GM19328 (cell line): ENCODE data around the gene KCNH1.

Experiments used
- ATAC-seq: cut with Tn5 transposase; IDR thresholded peaks from one replicate; pipeline ENCODE4 v1.9.1; 2021; ENCODE audit warnings: mild to moderate bottlenecking, moderate library complexity; ENCODE audit not compliant: unreplicated experiment

Gene KCNH1

DNA sequence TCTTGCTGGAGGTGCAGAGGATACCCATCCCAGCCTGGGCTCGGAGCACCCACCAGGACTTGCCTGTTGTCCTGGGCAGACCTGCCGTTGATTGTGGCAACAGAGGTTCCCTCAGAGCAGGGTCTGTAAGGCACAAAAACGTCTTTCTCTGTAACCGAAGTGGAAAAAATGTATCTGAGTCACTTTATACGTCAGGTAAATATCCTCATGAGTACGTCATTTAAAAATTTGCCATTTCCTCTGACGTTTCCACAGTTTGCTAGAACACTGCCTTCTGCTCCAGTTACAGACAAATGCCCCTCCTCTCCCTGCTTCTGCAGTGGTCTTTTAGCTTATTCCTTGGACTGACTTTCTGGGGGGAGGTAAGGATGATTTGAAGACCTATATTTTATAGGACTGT, 478.4 kb downstream of the KCNH1 start:
- no peak for ATAC-seq

GRCh38 chr1:210654176-210654981, 479.6 kb downstream of the KCNH1 start:
- ATAC-seq = no peak

GRCh38 chr1:210653771-210654170, 480.2 kb downstream of the KCNH1 start:
- ATAC-seq = no peak

- ATAC-seq = no peak
These were observed 481.5 kb downstream of the KCNH1 start for GRCh38 chr1:210652329-210652954.

DNA sequence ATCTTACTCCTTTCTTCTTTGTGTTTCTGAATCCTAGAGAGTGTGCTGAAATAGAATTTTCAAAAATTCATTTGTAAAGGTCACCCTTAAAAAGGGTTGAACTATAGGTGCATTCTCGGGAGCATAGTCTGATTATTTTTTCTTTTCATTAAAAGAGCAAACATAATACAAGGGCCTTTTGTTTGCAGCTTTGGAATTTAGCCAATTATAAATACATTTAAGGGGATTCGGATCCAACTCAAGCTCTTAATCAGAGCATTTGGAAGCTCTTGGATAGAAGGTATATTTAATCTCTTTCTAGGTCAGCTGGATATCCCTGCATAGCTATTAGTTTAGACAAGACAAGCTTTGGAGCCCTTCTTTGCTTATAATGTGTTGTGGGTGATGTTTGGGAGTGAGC, 483.5 kb downstream of the KCNH1 start:
- ATAC-seq = no peak

GRCh38 chr1:210648588-210649269, 485.2 kb downstream of the KCNH1 start:
- ATAC-seq = no peak

DNA sequence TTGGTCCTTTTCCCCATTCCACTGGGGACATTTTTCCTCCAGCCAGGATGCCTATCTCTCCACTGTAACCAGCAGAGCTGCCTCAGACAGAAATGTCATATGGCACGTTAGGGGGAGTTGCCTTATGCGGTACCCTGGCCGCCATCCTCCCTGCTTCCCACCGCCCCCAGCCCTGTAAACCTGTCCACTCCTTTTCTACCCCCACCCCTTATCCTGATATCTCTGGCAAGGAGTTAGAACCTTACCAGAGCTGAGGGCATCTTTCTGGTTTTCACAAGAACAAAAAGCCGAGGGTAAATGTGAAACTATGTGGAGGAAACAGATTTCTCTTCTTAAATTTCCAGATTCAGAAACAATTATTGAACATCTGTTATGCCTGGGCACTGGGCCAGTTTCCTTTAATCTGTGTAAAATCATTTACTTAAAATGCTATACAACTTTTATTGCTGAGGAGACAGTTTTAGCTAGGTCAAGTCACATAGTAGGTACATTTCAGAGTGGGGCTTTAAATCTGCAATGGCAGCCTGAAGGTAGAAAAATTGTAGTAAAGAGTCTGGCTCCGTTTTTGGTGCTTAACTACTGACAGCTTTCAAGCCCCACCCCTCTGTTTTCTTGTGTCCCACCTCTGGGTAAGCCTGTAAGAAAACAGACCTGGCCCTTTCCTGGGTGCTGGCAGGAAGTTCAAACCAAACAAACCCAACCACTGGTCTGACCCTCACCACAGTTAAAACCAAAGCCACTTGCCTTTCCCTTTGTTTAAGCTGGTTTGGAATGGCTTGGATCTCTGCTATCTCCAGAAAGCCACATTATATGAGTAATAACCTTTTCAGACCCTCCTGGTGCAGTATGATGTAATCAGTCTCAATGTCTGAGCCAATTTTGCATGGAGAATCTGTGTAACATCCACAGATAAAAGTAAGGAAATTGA, 486.3 kb downstream of the KCNH1 start:
- ATAC-seq = no peak

- no peak for ATAC-seq
These were observed 487.7 kb downstream of the KCNH1 start for GRCh38 chr1:210646258-210646616.

- no peak for ATAC-seq
These were observed 488.2 kb downstream of the KCNH1 start for GRCh38 chr1:210645582-210646257.

DNA sequence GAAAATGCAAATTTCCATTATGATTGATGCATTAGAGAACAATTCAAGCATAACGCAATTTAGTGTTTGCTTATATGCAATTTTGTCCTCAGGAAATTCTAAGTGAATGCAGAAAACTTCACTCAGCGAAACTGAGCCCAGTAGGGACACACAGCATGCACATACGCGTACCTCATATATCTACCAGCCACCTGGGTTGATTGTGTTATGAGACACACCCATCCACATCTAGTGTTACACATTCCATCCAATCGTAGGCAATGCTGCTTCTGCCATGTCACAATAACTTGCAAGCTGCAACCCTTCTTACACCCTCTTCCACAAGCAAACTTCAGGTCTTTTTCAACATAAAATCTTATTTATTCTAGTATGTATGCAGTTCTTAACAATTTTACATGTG, 492.4 kb downstream of the KCNH1 start:
- no peak for ATAC-seq

GRCh38 chr1:210635108-210635507, 498.8 kb downstream of the KCNH1 start:
- no peak for ATAC-seq

- no peak for ATAC-seq
These were observed 500.3 kb downstream of the KCNH1 start for GRCh38 chr1:210633636-210634035.

DNA sequence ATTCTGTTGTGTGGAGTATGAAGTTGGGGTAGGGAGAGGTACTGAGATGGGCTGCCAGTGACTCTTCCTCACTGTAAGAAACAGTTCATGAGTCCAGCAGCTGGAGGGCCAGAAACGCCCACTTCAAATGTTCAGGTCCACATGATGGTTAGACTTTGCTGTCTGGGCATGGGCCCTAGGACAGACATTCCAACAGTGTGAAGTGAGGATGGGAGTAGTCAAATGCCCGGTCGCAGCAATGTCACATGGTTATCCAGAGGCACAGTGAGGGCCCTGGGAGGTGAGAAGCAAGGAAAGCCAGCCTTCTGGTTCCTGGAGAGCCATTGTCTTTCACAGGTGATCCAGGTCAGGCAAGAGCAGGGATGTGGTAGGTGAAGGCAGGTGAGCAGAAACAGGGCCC, 500.8 kb downstream of the KCNH1 start:
- ATAC-seq = no peak

DNA sequence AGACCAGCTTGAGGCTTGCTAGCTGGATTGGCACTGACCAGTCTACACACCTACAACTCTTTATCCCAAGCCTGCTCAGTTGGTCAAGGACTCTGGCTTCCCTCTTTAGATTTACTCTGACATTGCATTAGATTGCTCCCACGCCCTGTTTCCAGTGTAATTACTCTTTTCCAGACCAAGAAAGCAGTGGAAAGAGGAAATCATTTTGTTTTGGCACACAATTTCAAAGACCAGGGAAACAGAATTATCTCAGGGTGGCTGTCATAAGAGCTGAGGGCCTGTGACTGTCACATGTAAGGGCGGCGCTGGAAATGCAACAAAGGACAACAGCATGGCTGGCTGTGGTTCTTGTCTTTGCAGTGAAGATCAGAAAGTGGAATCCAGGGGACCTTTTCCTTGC, 502.5 kb downstream of the KCNH1 start:
- ATAC-seq = no peak

GRCh38 chr1:210629276-210629675, 504.7 kb downstream of the KCNH1 start:
- no peak for ATAC-seq

- no peak for ATAC-seq
These were observed 506.2 kb downstream of the KCNH1 start for GRCh38 chr1:210627755-210628154.
